ENCODE data around the gene KCND2. TPM values are rescaled to one million over a fixed set of nuclear protein-coding genes. Genes with fewer than 3 reads are reported as not detected.

Gene KCND2
- 0.53 TPM for polyA plus RNA-seq (2013, experiment 1 of 2)
- 0.50 TPM for polyA plus RNA-seq (2013, experiment 2 of 2)

DNA sequence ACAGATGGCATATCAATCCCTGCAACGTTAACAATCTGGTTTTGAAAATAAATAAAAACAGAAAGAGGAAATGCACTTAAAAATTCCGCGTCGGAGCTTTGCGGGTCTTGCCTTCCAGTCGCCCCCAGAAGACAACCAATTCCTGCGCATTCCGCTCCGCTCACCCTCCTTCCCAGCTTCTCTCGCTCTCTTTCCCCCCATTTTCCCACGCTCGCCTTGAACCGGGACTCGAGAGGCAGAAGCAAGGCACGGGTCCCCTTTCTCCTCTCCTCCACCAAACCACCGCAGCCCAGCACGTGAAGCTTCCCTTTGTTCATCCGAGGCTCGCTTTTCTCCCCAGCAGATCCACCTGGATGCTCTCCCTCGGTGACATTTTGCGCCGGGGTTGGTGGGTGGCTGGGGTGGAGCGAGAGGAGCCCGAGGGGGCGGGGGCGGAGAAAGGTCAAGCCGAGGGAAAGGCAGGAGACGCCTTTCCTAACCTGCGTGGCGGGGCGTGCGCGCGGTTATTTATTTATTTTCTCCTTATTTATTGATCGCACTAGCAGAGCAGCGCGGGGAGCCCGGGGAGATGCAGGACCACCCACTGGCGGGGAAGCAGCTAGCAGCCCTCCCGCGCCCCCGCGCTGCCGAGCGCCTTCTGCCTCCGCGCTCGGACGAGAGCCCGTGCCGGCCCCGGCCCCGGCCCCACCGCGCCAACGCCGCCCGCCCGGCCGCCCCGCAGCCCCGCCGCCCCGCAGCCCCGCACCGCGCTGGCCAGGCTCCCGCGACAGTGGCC lies at the start of gene KCND2:
KCND2 (plus strand) TSS at position 475 of the 775 bp plus-strand sequence.
- Histone ChIP-seq H3K27ac (replicated peaks; ENCODE audit: low read length) (no peak within 1 kb of the TSS), H3K79me1 (ENCODE audit: low read depth, low read length) (no peaks in the 10 kb centered on the region), H2BK120ac (ENCODE audit: low read depth, low read length) (no peak within 1 kb of the TSS), H3K36me3 (replicated peaks in 1 of 2; ENCODE audit: control insufficient read depth in 2 of 2, insufficient read depth in 2 of 2, low read length in 2 of 2) (no peaks in the 10 kb centered on the region), H2BK15ac (ENCODE audit: low read length) (peak within 1 kb of the TSS; percentile 33), H2AFZ (ENCODE audit: low read length) (peak within 1 kb of the TSS; percentile 97), H2BK12ac (ENCODE audit: low read length) (no peak within 1 kb of the TSS), H3K23ac (ENCODE audit: low read depth, low read length, poor library complexity) (no peak within 1 kb of the TSS), H3K14ac (ENCODE audit: low read length) (no peak within 1 kb of the TSS), H3K4me3 (ENCODE audit: low read length in 2 of 2) (peak within 1 kb of the TSS; percentile 62 to 83), H3K4me2 (ENCODE audit: insufficient read depth, low read length, poor library complexity, severe bottlenecking) (peak within 1 kb of the TSS; percentile 99), H3K4me1 (ENCODE audit: control insufficient read depth in 2 of 2, insufficient read depth in 1 of 2, low read depth in 1 of 2, low read length in 2 of 2) (peaks cover 2 to 6% of the 10 kb centered on the region in 2 donors), H3K9me3 (replicated peaks in 1 of 2; ENCODE audit: control insufficient read depth in 2 of 2, insufficient read depth in 1 of 2, low read depth in 1 of 2, low read length in 2 of 2) (peaks cover 2 to 5% of the 10 kb centered on the region in 2 donors), H2BK5ac (ENCODE audit: low read length) (no peak within 1 kb of the TSS), H3K18ac (ENCODE audit: low read length) (peak within 1 kb of the TSS; percentile 84), H3K4ac (ENCODE audit: low read length) (no peak within 1 kb of the TSS), H3K27me3 (ENCODE audit: control insufficient read depth in 3 of 3, insufficient read depth in 3 of 3, low read depth in 1 of 3, low read length in 3 of 3) (peaks cover 4 to 25% (median 12%) of the 10 kb centered on the region in 3 experiments), H4K8ac (ENCODE audit: low read depth, low read length) (no peak within 1 kb of the TSS), H3K9ac (ENCODE audit: low read depth, low read length, poor library complexity) (peak within 1 kb of the TSS; percentile 72), H2AK5ac (ENCODE audit: low read depth, low read length) (no peak within 1 kb of the TSS), H4K91ac (ENCODE audit: low read depth, low read length, poor library complexity) (no peak within 1 kb of the TSS)
- peak; percentile 33 for DNase-seq (ENCODE audit: low spot score)
- WGBS, 2 donors (ENCODE audit: extremely low coverage in 2 of 2, insufficient read length in 2 of 2, insufficient replicate concordance in 1 of 2) = no CpG with 5 or more reads among the region's 69 CpGs

DNA sequence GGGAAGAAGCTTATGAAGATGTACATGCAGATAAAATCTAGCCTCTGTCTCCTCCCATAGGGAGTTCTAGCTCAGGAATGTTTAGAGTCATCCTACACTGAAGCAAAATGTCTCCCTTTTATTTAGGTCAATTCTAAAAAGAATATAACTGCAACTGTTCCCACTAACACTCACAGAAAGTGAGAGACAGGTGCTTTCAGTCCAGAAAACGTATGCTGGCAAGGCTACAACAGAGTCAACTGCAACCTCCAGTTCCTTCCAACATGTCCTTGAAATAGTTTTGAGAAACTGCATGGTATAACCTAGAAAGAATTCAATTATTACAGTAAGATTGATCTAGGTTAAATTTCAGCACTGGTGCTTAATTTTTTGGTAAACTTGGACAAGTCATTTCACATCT lies 46.8 kb upstream of the KCND2 start:
- Histone ChIP-seq H3K18ac (ENCODE audit: low read length) (no peak overlapping the region), H3K4me3 (ENCODE audit: low read length in 2 of 2) (no peak overlapping the region), H2BK5ac (ENCODE audit: low read length) (no peak overlapping the region), H3K36me3 (replicated peaks in 1 of 2; ENCODE audit: control insufficient read depth in 2 of 2, insufficient read depth in 2 of 2, low read length in 2 of 2) (no peaks in the 10 kb centered on the region), H2BK15ac (ENCODE audit: low read length) (no peak overlapping the region), H3K27ac (replicated peaks; ENCODE audit: low read length) (no peak overlapping the region), H2AFZ (ENCODE audit: low read length) (no peak overlapping the region), H3K9ac (ENCODE audit: low read depth, low read length, poor library complexity) (no peak overlapping the region), H3K4me2 (ENCODE audit: insufficient read depth, low read length, poor library complexity, severe bottlenecking) (no peak overlapping the region), H2BK12ac (ENCODE audit: low read length) (no peak overlapping the region), H3K27me3 (ENCODE audit: control insufficient read depth in 3 of 3, insufficient read depth in 3 of 3, low read depth in 1 of 3, low read length in 3 of 3) (no peaks in the 10 kb centered on the region), H3K14ac (ENCODE audit: low read length) (no peak overlapping the region), H4K8ac (ENCODE audit: low read depth, low read length) (no peak overlapping the region), H2BK120ac (ENCODE audit: low read depth, low read length) (no peak overlapping the region), H3K23ac (ENCODE audit: low read depth, low read length, poor library complexity) (no peak overlapping the region), H2AK5ac (ENCODE audit: low read depth, low read length) (no peak overlapping the region), H4K91ac (ENCODE audit: low read depth, low read length, poor library complexity) (no peak overlapping the region), H3K79me1 (ENCODE audit: low read depth, low read length) (no peaks in the 10 kb centered on the region), H3K4me1 (ENCODE audit: control insufficient read depth in 2 of 2, insufficient read depth in 1 of 2, low read depth in 1 of 2, low read length in 2 of 2) (no peaks in the 10 kb centered on the region), H3K4ac (ENCODE audit: low read length) (no peak overlapping the region), H3K9me3 (replicated peaks in 1 of 2; ENCODE audit: control insufficient read depth in 2 of 2, insufficient read depth in 1 of 2, low read depth in 1 of 2, low read length in 2 of 2) (no peaks in the 10 kb centered on the region)
- WGBS, 2 donors (ENCODE audit: extremely low coverage in 2 of 2, insufficient read length in 2 of 2, insufficient replicate concordance in 1 of 2) = no CpG with 5 or more reads among the region's 1 CpG
- DNase-seq (ENCODE audit: low spot score) = no peak

DNA sequence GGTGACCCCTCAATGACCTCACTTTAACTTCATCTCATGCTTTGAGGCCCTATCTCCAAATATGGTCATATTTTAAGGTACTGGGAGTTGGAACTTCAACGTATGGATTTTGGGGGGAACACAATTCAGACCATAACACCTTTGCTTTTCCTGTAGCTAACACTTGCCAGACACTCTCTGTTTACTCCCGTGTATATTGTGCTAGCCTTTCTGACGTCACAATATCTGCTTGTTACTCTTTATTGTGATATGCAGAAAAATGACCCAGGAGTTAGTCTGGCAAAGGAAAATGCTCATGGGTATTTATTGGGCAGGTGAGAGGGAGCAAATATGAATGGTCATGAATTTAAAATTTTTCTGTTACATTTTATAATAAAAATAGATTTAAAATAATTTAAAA lies 45.7 kb upstream of the KCND2 start:
- H2BK5ac ChIP-seq (ENCODE audit: low read length) = no peak overlapping the region
- no peak overlapping the region for H3K9ac ChIP-seq (ENCODE audit: low read depth, low read length, poor library complexity)
- H3K4me2 ChIP-seq (ENCODE audit: insufficient read depth, low read length, poor library complexity, severe bottlenecking) = no peak overlapping the region
- H3K79me1 ChIP-seq (ENCODE audit: low read depth, low read length) = no peaks in the 10 kb centered on the region
- H3K23ac ChIP-seq (ENCODE audit: low read depth, low read length, poor library complexity) = no peak overlapping the region
- H4K91ac ChIP-seq (ENCODE audit: low read depth, low read length, poor library complexity) = no peak overlapping the region
- no peak overlapping the region for H2BK15ac ChIP-seq (ENCODE audit: low read length)
- no peaks in the 10 kb centered on the region for H3K27me3 ChIP-seq (ENCODE audit: control insufficient read depth in 3 of 3, insufficient read depth in 3 of 3, low read depth in 1 of 3, low read length in 3 of 3)
- no peak overlapping the region for H3K14ac ChIP-seq (ENCODE audit: low read length)
- H3K18ac ChIP-seq (ENCODE audit: low read length) = no peak overlapping the region
- no peaks in the 10 kb centered on the region for H3K36me3 ChIP-seq (replicated peaks in 1 of 2; ENCODE audit: control insufficient read depth in 2 of 2, insufficient read depth in 2 of 2, low read length in 2 of 2)
- H4K8ac ChIP-seq (ENCODE audit: low read depth, low read length) = no peak overlapping the region
- H2AK5ac ChIP-seq (ENCODE audit: low read depth, low read length) = no peak overlapping the region
- WGBS, 2 donors (ENCODE audit: extremely low coverage in 2 of 2, insufficient read length in 2 of 2, insufficient replicate concordance in 1 of 2) = no CpG with 5 or more reads among the region's 3 CpGs
- H2AFZ ChIP-seq (ENCODE audit: low read length) = no peak overlapping the region
- H3K4ac ChIP-seq (ENCODE audit: low read length) = no peak overlapping the region
- H2BK12ac ChIP-seq (ENCODE audit: low read length) = no peak overlapping the region
- no peaks in the 10 kb centered on the region for H3K4me1 ChIP-seq (ENCODE audit: control insufficient read depth in 2 of 2, insufficient read depth in 1 of 2, low read depth in 1 of 2, low read length in 2 of 2)
- H2BK120ac ChIP-seq (ENCODE audit: low read depth, low read length) = no peak overlapping the region
- no peaks in the 10 kb centered on the region for H3K9me3 ChIP-seq (replicated peaks in 1 of 2; ENCODE audit: control insufficient read depth in 2 of 2, insufficient read depth in 1 of 2, low read depth in 1 of 2, low read length in 2 of 2)
- no peak for DNase-seq (ENCODE audit: low spot score)
- no peak overlapping the region for H3K27ac ChIP-seq (replicated peaks; ENCODE audit: low read length)
- H3K4me3 ChIP-seq (ENCODE audit: low read length in 2 of 2) = no peak overlapping the region

DNA sequence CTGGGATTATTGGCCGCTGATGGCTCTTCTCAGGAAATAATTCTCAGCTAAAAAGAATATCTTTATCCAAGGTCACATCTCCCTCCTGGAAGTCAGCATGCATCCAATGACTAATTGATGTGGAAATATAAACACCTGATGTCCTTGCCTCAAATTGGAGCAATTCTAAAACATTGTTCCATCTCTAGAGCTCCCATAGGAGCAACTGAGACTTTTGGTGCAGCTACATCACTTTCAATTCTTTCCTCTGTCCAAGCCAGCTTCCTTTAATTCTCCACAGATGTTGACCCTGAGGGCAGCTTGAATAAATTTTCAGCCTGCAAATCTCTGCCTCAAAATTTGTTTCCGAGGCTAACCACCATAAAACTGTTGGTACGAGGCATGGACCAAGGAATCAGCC lies 43.9 kb upstream of the KCND2 start:
- H3K14ac ChIP-seq (ENCODE audit: low read length) = no peak overlapping the region
- no peaks in the 10 kb centered on the region for H3K79me1 ChIP-seq (ENCODE audit: low read depth, low read length)
- H3K4ac ChIP-seq (ENCODE audit: low read length) = no peak overlapping the region
- H3K4me2 ChIP-seq (ENCODE audit: insufficient read depth, low read length, poor library complexity, severe bottlenecking) = no peak overlapping the region
- no peak overlapping the region for H4K91ac ChIP-seq (ENCODE audit: low read depth, low read length, poor library complexity)
- no peak overlapping the region for H3K27ac ChIP-seq (replicated peaks; ENCODE audit: low read length)
- no peak overlapping the region for H2BK15ac ChIP-seq (ENCODE audit: low read length)
- H2BK5ac ChIP-seq (ENCODE audit: low read length) = no peak overlapping the region
- no peaks in the 10 kb centered on the region for H3K27me3 ChIP-seq (ENCODE audit: control insufficient read depth in 3 of 3, insufficient read depth in 3 of 3, low read depth in 1 of 3, low read length in 3 of 3)
- H3K4me3 ChIP-seq (ENCODE audit: low read length in 2 of 2) = no peak overlapping the region
- no peak overlapping the region for H3K18ac ChIP-seq (ENCODE audit: low read length)
- WGBS, 2 donors (ENCODE audit: extremely low coverage in 2 of 2, insufficient read length in 2 of 2, insufficient replicate concordance in 1 of 2) = no CpG with 5 or more reads among the region's 3 CpGs
- no peaks in the 10 kb centered on the region for H3K36me3 ChIP-seq (replicated peaks in 1 of 2; ENCODE audit: control insufficient read depth in 2 of 2, insufficient read depth in 2 of 2, low read length in 2 of 2)
- H3K9ac ChIP-seq (ENCODE audit: low read depth, low read length, poor library complexity) = no peak overlapping the region
- no peaks in the 10 kb centered on the region for H3K9me3 ChIP-seq (replicated peaks in 1 of 2; ENCODE audit: control insufficient read depth in 2 of 2, insufficient read depth in 1 of 2, low read depth in 1 of 2, low read length in 2 of 2)
- H3K4me1 ChIP-seq (ENCODE audit: control insufficient read depth in 2 of 2, insufficient read depth in 1 of 2, low read depth in 1 of 2, low read length in 2 of 2) = no peaks in the 10 kb centered on the region
- H2AK5ac ChIP-seq (ENCODE audit: low read depth, low read length) = no peak overlapping the region
- no peak overlapping the region for H4K8ac ChIP-seq (ENCODE audit: low read depth, low read length)
- H3K23ac ChIP-seq (ENCODE audit: low read depth, low read length, poor library complexity) = no peak overlapping the region
- H2BK12ac ChIP-seq (ENCODE audit: low read length) = no peak overlapping the region
- H2AFZ ChIP-seq (ENCODE audit: low read length) = no peak overlapping the region
- H2BK120ac ChIP-seq (ENCODE audit: low read depth, low read length) = no peak overlapping the region
- DNase-seq (ENCODE audit: low spot score) = no peak

Data from neuronal stem cell (in vitro differentiated cells).